ENCODE measurements around the gene MYO5C. TPM values are rescaled to one million over a fixed set of nuclear protein-coding genes. Genes with fewer than 3 reads are reported as not detected.

The MYO5C gene
- total and polyA plus RNA-seq, 2 of the 13 experiments (the other 11 are each of a cell fraction or from before 2014, with no cell fraction given): 15.7 to 23.7 TPM

- no peak for TF ChIP-seq PRDM15 (CRISPR knock-in tag; IDR thresholded peaks at IDR 0.05)
- no peak for TF ChIP-seq KMT2A (CRISPR knock-in tag; IDR thresholded peaks at IDR 0.05)
- TF ChIP-seq, protein P1, sequence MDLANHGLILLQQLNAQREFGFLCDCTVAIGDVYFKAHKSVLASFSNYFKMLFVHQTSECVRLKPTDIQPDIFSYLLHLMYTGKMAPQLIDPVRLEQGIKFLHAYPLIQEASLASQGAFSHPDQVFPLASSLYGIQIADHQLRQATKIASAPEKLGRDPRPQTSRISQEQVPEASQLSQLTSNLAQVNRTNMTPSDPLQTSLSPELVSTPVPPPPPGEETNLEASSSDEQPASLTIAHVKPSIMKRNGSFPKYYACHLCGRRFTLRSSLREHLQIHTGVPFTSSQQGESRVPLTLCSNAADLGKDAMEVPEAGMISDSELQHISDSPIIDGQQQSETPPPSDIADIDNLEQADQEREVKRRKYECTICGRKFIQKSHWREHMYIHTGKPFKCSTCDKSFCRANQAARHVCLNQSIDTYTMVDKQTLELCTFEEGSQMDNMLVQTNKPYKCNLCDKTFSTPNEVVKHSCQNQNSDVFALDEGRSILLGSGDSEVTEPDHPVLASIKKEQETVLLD (CRISPR knock-in tag; IDR thresholded peaks at IDR 0.05; ENCODE audit: low read depth): no peak
- no peak for TF ChIP-seq FOXM1 (CRISPR knock-in tag; IDR thresholded peaks at IDR 0.05)
- TF ChIP-seq, protein P2, sequence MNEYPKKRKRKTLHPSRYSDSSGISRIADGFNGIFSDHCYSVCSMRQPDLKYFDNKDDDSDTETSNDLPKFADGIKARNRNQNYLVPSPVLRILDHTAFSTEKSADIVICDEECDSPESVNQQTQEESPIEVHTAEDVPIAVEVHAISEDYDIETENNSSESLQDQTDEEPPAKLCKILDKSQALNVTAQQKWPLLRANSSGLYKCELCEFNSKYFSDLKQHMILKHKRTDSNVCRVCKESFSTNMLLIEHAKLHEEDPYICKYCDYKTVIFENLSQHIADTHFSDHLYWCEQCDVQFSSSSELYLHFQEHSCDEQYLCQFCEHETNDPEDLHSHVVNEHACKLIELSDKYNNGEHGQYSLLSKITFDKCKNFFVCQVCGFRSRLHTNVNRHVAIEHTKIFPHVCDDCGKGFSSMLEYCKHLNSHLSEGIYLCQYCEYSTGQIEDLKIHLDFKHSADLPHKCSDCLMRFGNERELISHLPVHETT (CRISPR knock-in tag; conservative IDR thresholded peaks at IDR 0.05): no peak
- no peak for TF ChIP-seq ZNF891 (CRISPR knock-in tag; IDR thresholded peaks at IDR 0.05)
- TF ChIP-seq SMC3 (IDR thresholded peaks at IDR 0.05; ENCODE audit: low read length): no peak
- TF ChIP-seq ZNF709 (CRISPR knock-in tag; IDR thresholded peaks at IDR 0.05): no peak
- no peak for TF ChIP-seq ZNF446 (CRISPR knock-in tag; IDR thresholded peaks at IDR 0.05)
- no peak for TF ChIP-seq HMGXB4 (CRISPR knock-in tag; IDR thresholded peaks at IDR 0.05; ENCODE audit: borderline replicate concordance in 1 of 2, low read depth in 1 of 2)
Measured at GRCh38 chr15:52278636-52279367, 16.8 kb downstream of the MYO5C start (continued).
